ENCODE data around the gene SIPA1L2. TPM values are rescaled to one million over a fixed set of nuclear protein-coding genes. Genes with fewer than 3 reads are reported as not detected.

SIPA1L2 gene
- total and polyA plus RNA-seq, 2 of the 13 experiments (the other 11 are each of a cell fraction or from before 2014, with no cell fraction given): 0.03 TPM; not detected in 1

- peak; percentile 92 for TF ChIP-seq SP2 (CRISPR knock-in tag; IDR thresholded peaks at IDR 0.05)
- TF ChIP-seq ZNF263 (CRISPR knock-in tag; IDR thresholded peaks at IDR 0.05): peak; percentile 96
- TF ChIP-seq ZNF441 (CRISPR knock-in tag; IDR thresholded peaks at IDR 0.05; ENCODE audit: borderline replicate concordance): no peak
- TF ChIP-seq TOPORS (CRISPR knock-in tag; IDR thresholded peaks at IDR 0.05): no peak
- TF ChIP-seq ZNF777 (CRISPR knock-in tag; IDR thresholded peaks at IDR 0.05): peak; percentile 84
- no peak for TF ChIP-seq ZFAT (CRISPR knock-in tag; conservative IDR thresholded peaks at IDR 0.05)
- no peak for TF ChIP-seq GPN1 (CRISPR knock-in tag; IDR thresholded peaks at IDR 0.05; ENCODE audit: borderline replicate concordance)
- TF ChIP-seq RXRB (CRISPR knock-in tag; IDR thresholded peaks at IDR 0.05; ENCODE audit: borderline replicate concordance): no peak
- TF ChIP-seq, protein P1, sequence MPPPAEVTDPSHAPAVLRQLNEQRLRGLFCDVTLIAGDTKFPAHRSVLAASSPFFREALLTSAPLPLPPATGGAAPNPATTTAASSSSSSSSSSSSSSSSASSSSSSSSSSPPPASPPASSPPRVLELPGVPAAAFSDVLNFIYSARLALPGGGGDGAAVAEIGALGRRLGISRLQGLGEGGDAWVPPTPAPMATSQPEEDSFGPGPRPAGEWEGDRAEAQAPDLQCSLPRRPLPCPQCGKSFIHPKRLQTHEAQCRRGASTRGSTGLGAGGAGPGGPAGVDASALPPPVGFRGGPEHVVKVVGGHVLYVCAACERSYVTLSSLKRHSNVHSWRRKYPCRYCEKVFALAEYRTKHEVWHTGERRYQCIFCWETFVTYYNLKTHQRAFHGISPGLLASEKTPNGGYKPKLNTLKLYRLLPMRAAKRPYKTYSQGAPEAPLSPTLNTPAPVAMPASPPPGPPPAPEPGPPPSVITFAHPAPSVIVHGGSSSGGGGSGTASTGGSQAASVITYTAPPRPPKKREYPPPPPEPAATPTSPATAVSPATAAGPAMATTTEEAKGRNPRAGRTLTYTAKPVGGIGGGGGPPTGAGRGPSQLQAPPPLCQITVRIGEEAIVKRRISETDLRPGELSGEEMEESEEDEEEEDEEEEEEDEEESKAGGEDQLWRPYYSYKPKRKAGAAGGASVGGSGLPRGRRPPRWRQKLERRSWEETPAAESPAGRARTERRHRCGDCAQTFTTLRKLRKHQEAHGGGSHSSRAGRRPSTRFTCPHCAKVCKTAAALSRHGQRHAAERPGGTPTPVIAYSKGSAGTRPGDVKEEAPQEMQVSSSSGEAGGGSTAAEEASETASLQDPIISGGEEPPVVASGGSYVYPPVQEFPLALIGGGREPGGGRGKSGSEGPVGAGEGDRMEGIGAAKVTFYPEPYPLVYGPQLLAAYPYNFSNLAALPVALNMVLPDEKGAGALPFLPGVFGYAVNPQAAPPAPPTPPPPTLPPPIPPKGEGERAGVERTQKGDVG (CRISPR knock-in tag; IDR thresholded peaks at IDR 0.05; ENCODE audit: borderline replicate concordance): no peak
- no peak for TF ChIP-seq MATR3 (CRISPR knock-in tag; IDR thresholded peaks at IDR 0.05)
- TF ChIP-seq PHF21A (CRISPR knock-in tag; IDR thresholded peaks at IDR 0.05): peak; percentile 42; the same call in 1 of the 2 replicates
- TF ChIP-seq ZNF282 (IDR thresholded peaks at IDR 0.05; ENCODE audit: partially characterized antibody): no peak
- no peak for TF ChIP-seq ZNF816 (CRISPR knock-in tag; IDR thresholded peaks at IDR 0.05; ENCODE audit: borderline replicate concordance)
- TF ChIP-seq KLF15 (CRISPR knock-in tag; IDR thresholded peaks at IDR 0.05; ENCODE audit: borderline replicate concordance): no peak
- TF ChIP-seq MBNL3 (CRISPR knock-in tag; conservative IDR thresholded peaks at IDR 0.05): no peak
- peak; percentile 23; the same call in 1 of the 2 replicates for TF ChIP-seq SAP130 (CRISPR knock-in tag; IDR thresholded peaks at IDR 0.05; ENCODE audit: low read depth)
- no peak for TF ChIP-seq ZNF749 (CRISPR knock-in tag; IDR thresholded peaks at IDR 0.05; ENCODE audit: borderline replicate concordance)
- TF ChIP-seq ZBTB38 (CRISPR knock-in tag; IDR thresholded peaks at IDR 0.05): no peak
- no peak for TF ChIP-seq JDP2 (CRISPR knock-in tag; IDR thresholded peaks at IDR 0.05; ENCODE audit: borderline replicate concordance)
- TF ChIP-seq, protein P2, sequence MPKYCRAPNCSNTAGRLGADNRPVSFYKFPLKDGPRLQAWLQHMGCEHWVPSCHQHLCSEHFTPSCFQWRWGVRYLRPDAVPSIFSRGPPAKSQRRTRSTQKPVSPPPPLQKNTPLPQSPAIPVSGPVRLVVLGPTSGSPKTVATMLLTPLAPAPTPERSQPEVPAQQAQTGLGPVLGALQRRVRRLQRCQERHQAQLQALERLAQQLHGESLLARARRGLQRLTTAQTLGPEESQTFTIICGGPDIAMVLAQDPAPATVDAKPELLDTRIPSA (CRISPR knock-in tag; IDR thresholded peaks at IDR 0.05; ENCODE audit: borderline replicate concordance): no peak
- TF ChIP-seq, protein P3, sequence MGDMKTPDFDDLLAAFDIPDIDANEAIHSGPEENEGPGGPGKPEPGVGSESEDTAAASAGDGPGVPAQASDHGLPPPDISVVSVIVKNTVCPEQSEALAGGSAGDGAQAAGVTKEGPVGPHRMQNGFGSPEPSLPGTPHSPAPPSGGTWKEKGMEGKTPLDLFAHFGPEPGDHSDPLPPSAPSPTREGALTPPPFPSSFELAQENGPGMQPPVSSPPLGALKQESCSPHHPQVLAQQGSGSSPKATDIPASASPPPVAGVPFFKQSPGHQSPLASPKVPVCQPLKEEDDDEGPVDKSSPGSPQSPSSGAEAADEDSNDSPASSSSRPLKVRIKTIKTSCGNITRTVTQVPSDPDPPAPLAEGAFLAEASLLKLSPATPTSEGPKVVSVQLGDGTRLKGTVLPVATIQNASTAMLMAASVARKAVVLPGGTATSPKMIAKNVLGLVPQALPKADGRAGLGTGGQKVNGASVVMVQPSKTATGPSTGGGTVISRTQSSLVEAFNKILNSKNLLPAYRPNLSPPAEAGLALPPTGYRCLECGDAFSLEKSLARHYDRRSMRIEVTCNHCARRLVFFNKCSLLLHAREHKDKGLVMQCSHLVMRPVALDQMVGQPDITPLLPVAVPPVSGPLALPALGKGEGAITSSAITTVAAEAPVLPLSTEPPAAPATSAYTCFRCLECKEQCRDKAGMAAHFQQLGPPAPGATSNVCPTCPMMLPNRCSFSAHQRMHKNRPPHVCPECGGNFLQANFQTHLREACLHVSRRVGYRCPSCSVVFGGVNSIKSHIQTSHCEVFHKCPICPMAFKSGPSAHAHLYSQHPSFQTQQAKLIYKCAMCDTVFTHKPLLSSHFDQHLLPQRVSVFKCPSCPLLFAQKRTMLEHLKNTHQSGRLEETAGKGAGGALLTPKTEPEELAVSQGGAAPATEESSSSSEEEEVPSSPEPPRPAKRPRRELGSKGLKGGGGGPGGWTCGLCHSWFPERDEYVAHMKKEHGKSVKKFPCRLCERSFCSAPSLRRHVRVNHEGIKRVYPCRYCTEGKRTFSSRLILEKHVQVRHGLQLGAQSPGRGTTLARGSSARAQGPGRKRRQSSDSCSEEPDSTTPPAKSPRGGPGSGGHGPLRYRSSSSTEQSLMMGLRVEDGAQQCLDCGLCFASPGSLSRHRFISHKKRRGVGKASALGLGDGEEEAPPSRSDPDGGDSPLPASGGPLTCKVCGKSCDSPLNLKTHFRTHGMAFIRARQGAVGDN (CRISPR knock-in tag; IDR thresholded peaks at IDR 0.05): peak; percentile 32; the same call in 1 of the 2 replicates
- no peak for TF ChIP-seq ZNF569 (CRISPR knock-in tag; IDR thresholded peaks at IDR 0.05; ENCODE audit: borderline replicate concordance)
These were observed at the start of gene SIPA1L2 (continued) for GRCh38 chr1:232630047-232630893.
